Activated T-cell treated with anti-CD3 and anti-CD28 coated beads for 48 hours (primary cell): Measurements from ENCODE around the gene ANKLE2.
"Not testable (repeated sequence)": the region's sequence is repeated elsewhere in the genome, so short reads cannot be mapped to it uniquely, and the experiment has no call there.

ENCODE experiments used
- DNase-seq: peaks from one replicate; pipeline ENCODE4 v3.0.0-alpha.2; 2020; ENCODE audit warnings: low read depth

The ANKLE2 gene

GRCh38 chr12:132776816-132777568 is 15.4 kb upstream of the ANKLE2 start:
- DNase-seq = no peak

DNA sequence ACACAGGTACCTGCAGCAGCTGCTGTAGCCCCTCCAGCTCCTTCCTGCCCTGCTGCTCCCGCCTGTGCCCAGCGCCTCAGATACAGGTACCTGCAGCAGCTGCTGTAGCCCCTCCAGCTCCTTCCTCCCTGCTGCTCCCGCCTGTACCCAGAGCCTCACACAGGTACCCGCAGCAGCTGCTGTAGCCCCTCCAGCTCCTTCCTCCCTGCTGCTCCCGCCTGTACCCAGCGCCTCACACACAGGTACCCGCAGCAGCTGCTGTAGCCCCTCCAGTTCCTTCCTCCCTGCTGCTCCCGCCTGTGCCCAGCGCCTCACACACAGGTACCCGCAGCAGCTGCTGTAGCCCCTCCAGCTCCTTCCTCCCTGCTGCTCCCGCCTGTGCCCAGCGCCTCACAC is 14.6 kb upstream of the ANKLE2 start:
- DNase-seq = not testable (repeated sequence)

- DNase-seq = no peak
Observed at GRCh38 chr12:132775502-132776229, 14.0 kb upstream of the ANKLE2 start.

- DNase-seq = no peak
Observed at GRCh38 chr12:132774646-132775275, 13.1 kb upstream of the ANKLE2 start.

DNA sequence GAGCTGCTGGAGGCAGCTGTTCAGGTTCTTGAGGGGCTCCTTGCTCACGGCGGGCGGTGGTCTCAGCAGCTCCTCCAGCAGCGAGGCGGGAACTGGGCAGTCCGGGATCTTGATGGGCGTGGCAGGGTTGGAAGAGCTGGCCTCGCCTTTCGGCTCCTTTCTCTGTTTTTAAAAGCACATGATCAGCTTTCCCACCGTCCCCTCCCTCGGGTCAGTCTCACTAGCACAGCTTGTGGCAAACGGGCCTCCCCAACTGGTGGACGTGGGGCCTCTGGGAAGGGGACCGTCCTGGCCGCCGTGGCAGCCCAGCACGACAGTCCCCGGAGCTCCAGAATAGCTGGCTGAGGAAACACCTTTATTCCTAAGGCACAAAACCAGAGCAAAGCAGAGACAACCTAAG is 12.5 kb upstream of the ANKLE2 start:
- no peak for DNase-seq

DNA sequence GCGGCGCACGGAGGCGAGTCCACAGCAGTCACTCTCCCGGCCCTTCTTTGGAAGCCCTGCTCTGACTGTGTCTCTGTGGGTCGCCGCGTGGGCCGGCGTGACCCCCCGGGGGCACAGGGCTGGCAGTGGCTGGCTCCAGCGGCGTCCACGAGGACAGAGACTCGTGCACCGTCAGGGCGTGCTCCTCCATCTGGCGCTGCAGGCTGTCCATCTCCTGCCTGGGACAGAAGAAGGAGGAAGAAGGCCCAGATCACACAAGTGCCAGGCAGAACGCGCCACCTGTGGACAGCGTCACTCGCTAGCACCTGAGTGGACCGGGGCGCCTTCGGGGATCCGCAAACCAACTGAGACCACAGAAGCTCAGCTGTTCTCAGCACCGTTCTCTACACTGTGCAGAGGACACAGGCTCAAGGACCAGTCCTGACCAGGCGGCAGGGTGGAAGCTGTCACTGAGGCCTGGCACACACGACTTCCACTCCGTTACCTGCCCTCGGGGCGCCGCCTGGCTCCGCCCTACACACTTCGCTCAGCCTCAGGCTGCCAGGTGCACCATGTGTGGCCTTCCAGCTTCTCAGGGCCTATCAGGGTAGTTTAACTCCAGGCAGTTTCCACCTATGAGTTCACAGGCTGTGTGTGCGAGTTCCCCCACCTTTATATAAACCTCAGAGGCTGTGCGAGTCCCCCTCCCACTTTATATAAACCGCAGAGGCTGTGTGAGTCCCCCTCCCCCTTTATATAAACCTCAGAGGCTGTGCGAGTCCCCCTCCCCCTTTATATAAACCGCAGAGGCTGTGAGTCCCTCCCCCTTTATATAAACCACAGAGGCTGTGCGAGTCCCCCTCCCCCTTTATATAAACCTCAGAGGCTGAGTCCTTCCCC is 11.7 kb upstream of the ANKLE2 start:
- DNase-seq = no peak

DNA sequence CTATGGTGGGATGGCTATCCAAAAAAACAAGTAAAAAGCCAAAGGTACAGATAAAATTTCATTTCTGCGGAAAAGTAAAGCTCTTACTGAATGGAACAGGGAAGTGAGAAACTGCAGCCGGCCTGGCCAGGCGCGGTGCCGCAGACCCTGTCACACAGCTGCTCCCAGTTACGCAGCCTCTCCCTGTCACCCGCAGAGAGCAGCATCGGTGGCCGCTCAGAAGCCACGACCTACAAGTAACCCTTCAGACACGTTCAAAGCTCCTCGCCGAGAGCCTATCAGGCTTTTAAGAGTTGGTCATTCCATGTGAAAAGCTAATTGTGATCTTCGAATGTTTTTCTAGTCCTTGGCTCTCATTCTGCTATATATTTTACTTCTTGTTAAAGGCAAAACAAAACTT is 11.0 kb upstream of the ANKLE2 start:
- no peak for DNase-seq

GRCh38 chr12:132771126-132771838 is 9.7 kb upstream of the ANKLE2 start:
- peak; percentile 30 for DNase-seq

DNA sequence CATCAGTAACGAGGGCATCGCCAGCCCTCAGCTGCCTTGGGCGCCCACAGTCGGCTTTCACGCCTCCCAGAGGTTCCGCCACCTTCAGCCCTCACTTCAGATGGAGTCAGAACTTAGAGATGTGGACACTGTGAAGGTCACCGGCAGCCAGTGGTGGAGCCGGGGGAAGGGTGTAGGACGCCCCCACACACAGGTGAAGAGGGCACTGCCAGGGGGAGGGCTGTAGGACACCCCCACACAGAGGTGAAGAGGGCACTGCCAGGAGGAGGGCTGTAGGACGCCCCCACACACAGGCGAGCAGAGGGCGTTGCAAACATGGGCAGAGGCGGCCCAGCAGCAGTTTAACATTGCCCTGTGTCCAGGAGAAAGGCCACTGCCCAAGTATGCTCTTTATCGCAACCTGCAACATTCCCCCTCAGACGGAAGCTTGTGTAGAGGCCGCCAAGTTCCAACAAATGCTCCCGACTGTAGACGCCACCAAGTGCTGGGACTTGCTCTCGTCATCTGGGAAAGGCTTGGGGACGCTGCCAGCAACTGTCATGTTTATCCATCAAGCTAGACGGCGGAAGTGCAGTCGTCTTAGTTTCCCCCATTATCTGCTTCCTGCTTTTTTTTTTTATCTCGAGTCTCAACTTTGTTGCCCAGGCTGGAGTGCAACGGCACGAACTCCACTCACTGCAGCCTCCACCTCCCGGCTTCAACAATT is 4.9 kb upstream of the ANKLE2 start:
- DNase-seq = no peak

GRCh38 chr12:132765361-132765760 is 3.7 kb upstream of the ANKLE2 start:
- no peak for DNase-seq

- no peak for DNase-seq
Observed at GRCh38 chr12:132764231-132764630, 2.6 kb upstream of the ANKLE2 start.

DNA sequence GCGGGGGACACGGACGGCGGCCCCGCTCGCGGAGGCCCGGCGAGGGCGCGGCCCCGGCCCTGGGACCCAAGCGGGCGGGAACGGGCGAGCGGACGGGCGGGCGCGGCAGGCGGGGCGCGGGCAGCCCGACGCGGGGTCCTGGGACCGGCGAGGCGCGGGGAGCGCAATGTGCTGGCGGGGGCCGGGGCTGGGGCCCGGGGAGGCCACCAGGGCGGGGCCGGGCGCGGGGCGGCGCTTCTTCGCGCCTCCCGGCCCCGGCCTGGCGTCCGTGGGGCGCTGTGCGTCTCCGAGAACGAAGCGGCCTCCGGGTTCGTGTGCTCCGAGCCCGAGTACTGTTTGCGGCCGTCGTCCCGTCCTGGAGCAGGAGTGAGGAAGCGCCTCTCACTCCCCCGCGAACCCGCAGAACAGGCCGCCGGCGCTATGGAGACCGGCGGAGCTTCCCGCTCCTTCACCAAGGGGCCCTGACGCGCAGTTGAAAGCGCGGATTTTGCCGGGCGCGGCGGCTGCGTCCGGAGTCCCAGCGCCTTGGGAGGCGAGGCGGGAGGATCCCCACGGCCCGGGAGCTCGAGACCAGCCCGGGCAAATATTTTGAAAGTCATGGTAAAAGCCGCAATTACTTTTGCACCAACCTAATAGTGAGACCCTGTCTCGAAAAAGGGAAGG is 420 bp upstream of the ANKLE2 start:
- peak; percentile 87 for DNase-seq

DNA sequence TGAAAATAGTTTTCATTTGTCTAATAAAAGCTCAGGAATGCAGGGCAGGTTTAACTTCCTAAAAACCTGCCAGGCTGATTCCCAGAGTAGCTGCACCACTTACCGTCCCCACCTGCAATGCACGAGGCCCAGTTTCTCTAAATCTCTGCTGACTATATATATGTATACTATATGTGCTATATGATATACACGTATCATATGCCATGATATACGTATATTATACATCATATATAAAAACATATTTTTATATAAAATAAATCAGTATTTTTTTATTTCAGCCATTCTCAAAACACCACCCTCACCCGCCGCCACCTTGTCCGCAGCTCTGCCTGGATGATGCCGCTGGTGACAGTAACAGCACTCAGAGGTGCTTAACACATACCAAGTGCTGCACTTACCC is 2.3 kb downstream of the ANKLE2 start:
- DNase-seq = no peak

DNA sequence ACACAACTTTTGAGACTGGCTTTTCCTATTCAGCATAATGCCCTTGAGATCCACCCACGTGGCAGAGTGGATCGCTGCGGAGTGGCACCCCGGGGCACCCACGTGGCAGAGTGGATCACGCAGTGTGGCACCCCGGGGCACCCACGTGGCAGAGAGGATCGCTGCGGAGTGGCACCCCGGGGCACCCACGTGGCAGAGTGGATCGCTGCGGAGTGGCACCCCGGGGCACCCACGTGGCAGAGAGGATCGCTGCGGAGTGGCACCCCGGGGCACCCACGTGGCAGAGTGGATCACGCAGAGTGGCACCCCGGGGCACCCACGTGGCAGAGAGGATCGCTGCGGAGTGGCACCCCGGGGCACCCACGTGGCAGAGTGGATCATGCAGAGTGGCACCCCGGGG is 2.8 kb downstream of the ANKLE2 start:
- DNase-seq = not testable (repeated sequence)

DNA sequence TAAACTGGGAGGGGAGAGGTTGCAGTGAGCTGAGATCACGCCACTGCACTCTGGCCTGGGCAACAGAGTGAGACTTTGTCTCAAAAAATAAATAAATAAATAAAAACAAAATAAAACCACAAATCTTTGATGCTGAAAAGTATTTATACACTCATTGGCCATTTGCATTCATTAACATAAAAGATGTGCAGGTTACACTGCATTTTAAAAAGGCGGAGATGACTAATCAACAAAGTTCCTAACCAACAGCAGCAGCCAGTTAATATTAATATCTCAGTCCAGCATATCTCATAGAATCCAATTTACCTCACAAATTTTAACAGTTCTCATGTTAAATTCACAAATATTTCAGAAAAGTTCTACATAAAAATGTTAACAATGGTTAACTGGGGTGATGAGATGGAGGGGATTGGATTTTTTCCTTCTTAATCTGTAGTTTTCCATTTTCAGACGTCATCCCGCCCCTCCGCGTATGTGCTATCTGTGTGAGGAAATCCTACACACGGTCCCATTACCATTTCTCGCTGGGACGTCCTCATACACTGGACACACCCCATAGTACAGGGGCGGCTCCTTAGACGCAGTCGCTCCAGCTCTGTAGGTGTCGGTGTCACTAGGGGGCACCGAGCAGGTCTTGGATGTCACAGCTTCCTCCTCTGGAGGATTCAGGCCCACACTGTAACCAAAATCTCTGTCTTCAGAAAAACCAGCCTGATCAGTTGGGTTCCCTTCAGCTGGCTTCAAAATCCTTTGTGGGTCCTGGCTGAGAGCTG is 7.3 kb downstream of the ANKLE2 start:
- DNase-seq = no peak

- DNase-seq = not testable (repeated sequence)
Observed at GRCh38 chr12:132753670-132754069, 8.0 kb downstream of the ANKLE2 start.

- no peak for DNase-seq
Observed at GRCh38 chr12:132748319-132748718, 13.3 kb downstream of the ANKLE2 start.

- DNase-seq = no peak
Observed at GRCh38 chr12:132747896-132748295, 13.7 kb downstream of the ANKLE2 start.

GRCh38 chr12:132747395-132747794 is 14.2 kb downstream of the ANKLE2 start:
- no peak for DNase-seq

- DNase-seq = no peak
Observed at GRCh38 chr12:132746613-132747012, 15.0 kb downstream of the ANKLE2 start.
